Immature natural killer cell (primary cell): ENCODE data around the gene SH3BP5. TPM values are rescaled to one million over a fixed set of nuclear protein-coding genes. Genes with fewer than 3 reads are reported as not detected.
"Not testable (repeated sequence)": the region's sequence is repeated elsewhere in the genome, so short reads cannot be mapped to it uniquely, and the experiment has no call there.

ENCODE experiments used
- DNase-seq, 3 donors: peaks; one replicate each; pipeline ENCODE4 v3.0.0; 2022; ENCODE audit warnings: mixed read lengths in 1 of 3
- H3K27ac Mint-ChIP-seq, 6 donors: one replicate each; pipeline ENCODE4 v1.8.0; 2020; ENCODE audit warnings: mixed read lengths in 6 of 6, mild to moderate bottlenecking in 5 of 6, inconsistent platforms in 4 of 6, moderate library complexity in 3 of 6
- H3K27me3 Mint-ChIP-seq, 3 donors: one replicate each; pipeline ENCODE4 v1.8.0; 2020 to 2021; ENCODE audit warnings: low read depth in 3 of 3, mild to moderate bottlenecking in 3 of 3, mixed read lengths in 3 of 3, moderate library complexity in 3 of 3, inconsistent platforms in 1 of 3
- H3K36me3 Mint-ChIP-seq, 3 donors: one replicate each; pipeline ENCODE4 v1.8.0; 2020; ENCODE audit warnings: mixed read lengths in 3 of 3, inconsistent platforms in 2 of 3, mild to moderate bottlenecking in 2 of 3
- H3K4me1 Mint-ChIP-seq, 2 donors: one replicate each; pipeline ENCODE4 v1.8.0; 2020; ENCODE audit warnings: inconsistent platforms in 2 of 2, mild to moderate bottlenecking in 2 of 2, mixed read lengths in 2 of 2, moderate library complexity in 1 of 2
- H3K4me3 Mint-ChIP-seq, 5 donors: one replicate each; pipeline ENCODE4 v1.8.0; 2020; ENCODE audit warnings: mild to moderate bottlenecking in 5 of 5, mixed read lengths in 5 of 5, inconsistent platforms in 3 of 5, moderate library complexity in 3 of 5
- H3K9me3 Mint-ChIP-seq, 6 donors: one replicate each; pipeline ENCODE4 v1.8.0; 2020; ENCODE audit warnings: mild to moderate bottlenecking in 6 of 6, mixed read lengths in 6 of 6, inconsistent platforms in 4 of 6, moderate library complexity in 3 of 6
- polyA plus RNA-seq, 3 donors: library from polyadenylated mRNA; unstranded; fragments of 300-500 nt; fragmentation: Illumina TruSeq; gene quantifications; one replicate each; pipeline ENCODE4 v1.2.3, GENCODE V29; 2021

SH3BP5 gene
- 100 to 1,000 TPM in 1 of 3 donors, 10 to 100 TPM in 2; 52.1 to 160 (median 67.4) TPM for polyA plus RNA-seq

- H3K36me3 Mint-ChIP-seq, result peaks cover 1 to 15% (median 8%) of the 10 kb centered on the region in 3 donors
- peak within 1 kb of the TSS; percentile 95 to 98 (median 98) for H3K4me3 Mint-ChIP-seq
- H3K27ac Mint-ChIP-seq, result peak within 1 kb of the TSS; percentile 90 to 96 (median 94)
- peaks cover 43 to 52% of the 10 kb centered on the region in 2 donors for H3K4me1 Mint-ChIP-seq
- peaks cover 0 to 10% (median 2%) of the 10 kb centered on the region in 3 donors for H3K27me3 Mint-ChIP-seq
- H3K9me3 Mint-ChIP-seq, result no peaks in the 10 kb centered on the region
- peak; percentile 74 to 78 (median 77) for DNase-seq
Observed at GRCh38 chr3:15332405-15333098, at the start of gene SH3BP5. TSS of gene SH3BP5 (minus strand) at chr3:15332586. CDS start at chr3:15332408, 178 bp downstream.

- H3K4me1 Mint-ChIP-seq, result peaks cover 8 to 10% of the 10 kb centered on the region in 2 donors
Observed at GRCh38 chr3:15380980-15381890, 48.8 kb upstream of the SH3BP5 start.

GRCh38 chr3:15377961-15378791 is 45.8 kb upstream of the SH3BP5 start:
- DNase-seq, result peak; percentile 93 to 95 (median 95)
- peaks cover 8 to 10% of the 10 kb centered on the region in 2 donors for H3K4me1 Mint-ChIP-seq
- H3K36me3 Mint-ChIP-seq, result no peaks in the 10 kb centered on the region
- peak overlapping the region; percentile 89 to 96 (median 95) for H3K27ac Mint-ChIP-seq
- peaks cover 0 to 3% (median 1%) of the 10 kb centered on the region in 3 donors for H3K27me3 Mint-ChIP-seq
- no peaks in the 10 kb centered on the region for H3K9me3 Mint-ChIP-seq
- H3K4me3 Mint-ChIP-seq, result peak overlapping the region in 3 of 5 donors; percentile 2 to 31 (median 10)

More at GRCh38 chr3:15380980-15381890, 48.8 kb upstream of the SH3BP5 start:
- Mint-ChIP-seq H3K4me3 (no peak overlapping the region), H3K27ac (no peak overlapping the region), H3K36me3 (no peaks in the 10 kb centered on the region), H3K9me3 (peaks cover 0 to 1% (median 0%) of the 10 kb centered on the region in 6 donors), H3K27me3 (peaks cover 0 to 1% (median 1%) of the 10 kb centered on the region in 3 donors)
- no peak for DNase-seq

GRCh38 chr3:15375461-15376000 is 43.1 kb upstream of the SH3BP5 start:
- H3K27me3 Mint-ChIP-seq, result peaks cover 1 to 3% (median 2%) of the 10 kb centered on the region in 3 donors
- peak overlapping the region in 3 of 6 donors; percentile 40 to 55 (median 53) for H3K27ac Mint-ChIP-seq
- DNase-seq, result no peak
- no peaks in the 10 kb centered on the region for H3K9me3 Mint-ChIP-seq
- H3K36me3 Mint-ChIP-seq, result no peaks in the 10 kb centered on the region
- H3K4me1 Mint-ChIP-seq, result peaks cover 8 to 10% of the 10 kb centered on the region in 2 donors
- no peak overlapping the region for H3K4me3 Mint-ChIP-seq

GRCh38 chr3:15372918-15373317 is 40.5 kb upstream of the SH3BP5 start:
- peaks cover 1 to 4% (median 1%) of the 10 kb centered on the region in 3 donors for H3K27me3 Mint-ChIP-seq
- H3K9me3 Mint-ChIP-seq, result no peaks in the 10 kb centered on the region
- H3K36me3 Mint-ChIP-seq, result no peaks in the 10 kb centered on the region
- peaks cover 3 to 4% of the 10 kb centered on the region in 2 donors for H3K4me1 Mint-ChIP-seq
- H3K4me3 Mint-ChIP-seq, result no peak overlapping the region
- no peak for DNase-seq
- H3K27ac Mint-ChIP-seq, result no peak overlapping the region

- Mint-ChIP-seq H3K9me3 (no peaks in the 10 kb centered on the region), H3K4me1 (no peaks in the 10 kb centered on the region), H3K27ac (no peak overlapping the region), H3K36me3 (no peaks in the 10 kb centered on the region), H3K4me3 (no peak overlapping the region), H3K27me3 (peaks cover 0 to 5% (median 4%) of the 10 kb centered on the region in 3 donors)
- no peak for DNase-seq
Observed at GRCh38 chr3:15368561-15369135, 36.3 kb upstream of the SH3BP5 start.

- Mint-ChIP-seq H3K9me3 (no peaks in the 10 kb centered on the region), H3K4me3 (no peak overlapping the region), H3K27me3 (peaks cover under 1 to 9% (median 8%) of the 10 kb centered on the region in 3 donors), H3K27ac (no peak overlapping the region), H3K36me3 (no peaks in the 10 kb centered on the region), H3K4me1 (no peaks in the 10 kb centered on the region)
- DNase-seq, result no peak
Observed at GRCh38 chr3:15367059-15367458, 34.7 kb upstream of the SH3BP5 start.

- not testable (repeated sequence) for H3K36me3 Mint-ChIP-seq, DNase-seq, H3K4me1 Mint-ChIP-seq, H3K27me3 Mint-ChIP-seq, H3K27ac Mint-ChIP-seq, H3K9me3 Mint-ChIP-seq, H3K4me3 Mint-ChIP-seq
Observed at GRCh38 chr3:15364078-15364477, 31.7 kb upstream of the SH3BP5 start.

- H3K27me3 Mint-ChIP-seq, result peaks cover 1 to 11% (median 4%) of the 10 kb centered on the region in 3 donors
- no peaks in the 10 kb centered on the region for H3K36me3 Mint-ChIP-seq
- H3K9me3 Mint-ChIP-seq, result no peaks in the 10 kb centered on the region
- H3K4me1 Mint-ChIP-seq, result peaks cover 2 to 3% of the 10 kb centered on the region in 2 donors
- peak overlapping the region in 1 of 6 donors; percentile 46 for H3K27ac Mint-ChIP-seq
- no peak overlapping the region for H3K4me3 Mint-ChIP-seq
- DNase-seq, result no peak
Observed at GRCh38 chr3:15361494-15362214, 29.3 kb upstream of the SH3BP5 start.

- no peak overlapping the region for H3K27ac Mint-ChIP-seq
- no peaks in the 10 kb centered on the region for H3K36me3 Mint-ChIP-seq
- H3K4me1 Mint-ChIP-seq, result peaks cover 6 to 9% of the 10 kb centered on the region in 2 donors
- DNase-seq, result no peak
- no peak overlapping the region for H3K4me3 Mint-ChIP-seq
- peaks cover 1 to 8% (median 4%) of the 10 kb centered on the region in 3 donors for H3K27me3 Mint-ChIP-seq
- no peaks in the 10 kb centered on the region for H3K9me3 Mint-ChIP-seq
Observed at GRCh38 chr3:15360788-15361493, 28.6 kb upstream of the SH3BP5 start.

GRCh38 chr3:15359677-15360397 is 27.5 kb upstream of the SH3BP5 start:
- Mint-ChIP-seq H3K4me3 (no peak overlapping the region), H3K27ac (no peak overlapping the region), H3K27me3 (peaks cover 1 to 8% (median 4%) of the 10 kb centered on the region in 3 donors), H3K36me3 (no peaks in the 10 kb centered on the region), H3K4me1 (peaks cover 6 to 9% of the 10 kb centered on the region in 2 donors), H3K9me3 (no peaks in the 10 kb centered on the region)
- DNase-seq, result no peak
